Right lobe of liver (tissue), 4 donors: Measurements from ENCODE around the gene CTNND2.

Experiments used
- POLR2A ChIP-seq: fragments of 450-650 bp; IDR thresholded peaks from one replicate; pipeline ENCODE4 v1.6.1; 2017; ENCODE audit warnings: antibody characterized with exemption, mild to moderate bottlenecking
- TF ChIP-seq, protein P1 (sequence below), 4 donors: fragments of 200-600 bp in 3 of 4; fragments of 450-650 bp in 1 of 4; IDR thresholded peaks; one replicate each; pipeline versions ENCODE4 v1.5.1 to v1.8.0; 2016 to 2022; ENCODE audit warnings: antibody characterized with exemption in 4 of 4, mild to moderate bottlenecking in 2 of 4
- donor health status: DM: no; HTN: no; CAD: no.
- donor health status: DM: no; HTN: no; CAD: no.
- donor health status: DM: no; HTN: yes; CAD: no.

DNA sequence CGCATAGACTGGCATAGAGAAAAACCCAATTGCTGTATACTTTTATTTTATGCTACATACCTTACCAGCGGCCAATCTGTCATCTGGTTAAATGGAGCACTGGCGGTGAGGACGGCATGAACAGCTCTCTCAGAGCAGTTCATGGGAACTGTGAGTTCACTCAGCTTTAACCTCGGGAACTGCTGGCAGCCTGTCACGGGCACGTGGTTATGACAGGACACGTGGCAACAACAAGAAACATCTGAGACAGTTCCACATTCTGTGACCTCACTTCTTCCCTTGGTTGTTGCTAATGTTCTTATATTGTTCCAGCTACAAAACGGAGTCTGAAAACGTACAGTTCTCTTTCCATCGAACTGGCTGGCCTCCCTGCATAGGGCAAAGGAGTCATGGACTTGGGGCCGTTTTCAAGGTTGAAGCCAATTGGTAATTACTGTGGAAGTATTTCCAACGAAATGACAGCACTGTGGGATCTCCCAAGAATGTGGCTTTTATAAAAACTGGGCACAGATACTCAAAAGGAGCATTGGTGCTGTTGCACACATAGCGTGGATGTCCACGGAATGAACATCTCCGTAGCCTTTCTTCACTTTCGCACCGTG, 896.9 kb downstream of the CTNND2 start:
- TF ChIP-seq, protein P1, sequence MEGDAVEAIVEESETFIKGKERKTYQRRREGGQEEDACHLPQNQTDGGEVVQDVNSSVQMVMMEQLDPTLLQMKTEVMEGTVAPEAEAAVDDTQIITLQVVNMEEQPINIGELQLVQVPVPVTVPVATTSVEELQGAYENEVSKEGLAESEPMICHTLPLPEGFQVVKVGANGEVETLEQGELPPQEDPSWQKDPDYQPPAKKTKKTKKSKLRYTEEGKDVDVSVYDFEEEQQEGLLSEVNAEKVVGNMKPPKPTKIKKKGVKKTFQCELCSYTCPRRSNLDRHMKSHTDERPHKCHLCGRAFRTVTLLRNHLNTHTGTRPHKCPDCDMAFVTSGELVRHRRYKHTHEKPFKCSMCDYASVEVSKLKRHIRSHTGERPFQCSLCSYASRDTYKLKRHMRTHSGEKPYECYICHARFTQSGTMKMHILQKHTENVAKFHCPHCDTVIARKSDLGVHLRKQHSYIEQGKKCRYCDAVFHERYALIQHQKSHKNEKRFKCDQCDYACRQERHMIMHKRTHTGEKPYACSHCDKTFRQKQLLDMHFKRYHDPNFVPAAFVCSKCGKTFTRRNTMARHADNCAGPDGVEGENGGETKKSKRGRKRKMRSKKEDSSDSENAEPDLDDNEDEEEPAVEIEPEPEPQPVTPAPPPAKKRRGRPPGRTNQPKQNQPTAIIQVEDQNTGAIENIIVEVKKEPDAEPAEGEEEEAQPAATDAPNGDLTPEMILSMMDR (IDR thresholded peaks at IDR 0.05) = no peak
- TF ChIP-seq POLR2A = no peak
